GM19023 (cell line): ENCODE data around the gene DDR1.

Experiments
- ATAC-seq: cut with Tn5 transposase; IDR thresholded peaks from one replicate; pipeline ENCODE4 v1.9.1; 2021; ENCODE audit warnings: mild to moderate bottlenecking, moderate library complexity; ENCODE audit not compliant: unreplicated experiment

DDR1 gene

DNA sequence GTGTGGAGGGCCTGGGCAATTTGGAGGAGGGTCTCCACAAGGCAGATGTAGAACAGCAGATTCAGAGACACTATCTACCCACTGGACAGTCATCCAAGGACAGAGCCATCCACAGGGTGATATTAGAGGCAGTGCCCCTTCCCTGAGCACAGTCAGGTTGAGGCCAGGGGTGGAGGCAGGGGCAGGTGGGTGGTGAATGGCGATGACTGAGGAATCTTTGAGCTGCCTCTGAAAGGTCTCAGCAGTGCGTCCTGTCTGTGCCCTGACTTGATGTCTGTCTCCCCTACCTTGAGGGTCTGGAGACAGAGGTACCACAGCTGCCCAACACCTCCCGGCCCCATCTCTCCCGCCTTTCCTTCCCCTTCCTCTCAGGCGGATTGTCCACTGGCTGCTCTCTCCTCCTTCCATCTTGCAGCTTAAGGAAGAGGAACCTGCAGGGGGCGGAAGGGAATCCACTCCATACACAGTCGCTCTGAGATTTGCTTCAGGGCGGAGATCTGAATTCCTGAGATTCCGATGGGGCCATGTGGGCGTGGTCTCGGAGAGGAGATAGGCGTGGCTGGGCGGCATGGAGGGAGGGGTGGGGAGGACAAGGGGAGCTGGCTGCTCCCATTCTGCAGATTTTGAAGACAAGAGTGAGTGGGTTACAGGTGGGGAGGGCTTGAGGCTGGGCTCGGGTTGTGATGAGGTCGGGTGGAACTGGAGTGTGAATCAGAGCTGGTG lies 58.2 kb downstream of the DDR1 start:
- ATAC-seq, result no peak

DNA sequence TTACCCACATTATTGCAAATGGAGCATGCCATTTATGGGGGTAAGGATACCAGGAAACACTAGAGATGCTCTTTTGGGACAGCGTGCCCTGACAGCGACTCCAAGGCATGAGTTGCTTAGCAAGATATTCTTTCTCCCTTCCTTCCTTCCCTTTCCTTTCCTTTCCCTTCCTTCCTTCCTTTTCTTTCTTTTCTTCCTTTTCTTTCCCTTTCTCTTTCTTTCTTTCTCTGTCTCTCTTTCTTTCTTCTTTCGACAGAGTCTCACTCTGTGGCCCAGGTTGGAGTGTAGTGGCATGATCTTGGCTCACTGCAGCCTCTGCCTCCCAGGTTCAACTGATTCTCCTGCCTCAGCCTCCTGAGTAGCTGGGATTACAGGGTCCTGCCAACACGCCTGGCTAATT lies 59.7 kb downstream of the DDR1 start:
- no peak for ATAC-seq

DNA sequence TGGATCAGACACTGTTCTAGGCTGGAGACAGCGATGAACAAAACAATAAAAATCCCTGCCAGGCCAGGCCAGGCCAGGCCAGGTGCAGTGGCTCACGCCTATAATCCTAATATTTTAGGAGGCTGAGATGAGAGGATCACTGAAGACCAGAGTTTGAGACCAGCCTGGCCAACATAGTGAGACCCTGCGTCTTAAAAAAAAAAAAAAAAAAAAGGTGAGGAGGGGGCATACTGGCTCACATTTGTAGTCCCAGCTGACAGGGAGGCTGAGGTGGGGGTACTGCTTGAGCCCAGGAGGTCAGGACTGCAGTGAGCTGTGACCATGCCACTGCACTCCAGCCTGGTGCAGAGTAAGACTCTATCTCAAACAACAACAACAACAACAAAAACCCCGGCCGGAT lies 61.0 kb downstream of the DDR1 start:
- no peak for ATAC-seq

DNA sequence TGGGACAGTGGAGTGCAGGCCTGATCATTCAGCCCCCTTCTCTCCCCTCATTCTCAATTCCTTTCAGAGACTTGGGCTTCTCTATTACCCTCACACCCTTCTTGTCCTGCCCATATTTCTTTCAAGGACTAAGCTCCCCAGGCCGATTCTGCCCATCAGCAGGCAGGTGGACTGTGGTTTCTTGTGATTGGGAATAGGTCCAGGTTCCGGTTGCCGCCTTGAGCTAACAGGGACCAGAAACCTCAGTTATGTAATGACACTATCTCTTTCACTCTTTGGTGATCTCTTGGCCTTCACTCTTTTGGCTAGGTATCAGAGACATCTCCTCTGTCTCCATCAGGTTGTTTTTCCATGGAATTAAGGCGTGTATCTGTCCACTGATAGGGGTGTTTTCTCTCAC lies 62.9 kb downstream of the DDR1 start:
- ATAC-seq, result no peak

DNA sequence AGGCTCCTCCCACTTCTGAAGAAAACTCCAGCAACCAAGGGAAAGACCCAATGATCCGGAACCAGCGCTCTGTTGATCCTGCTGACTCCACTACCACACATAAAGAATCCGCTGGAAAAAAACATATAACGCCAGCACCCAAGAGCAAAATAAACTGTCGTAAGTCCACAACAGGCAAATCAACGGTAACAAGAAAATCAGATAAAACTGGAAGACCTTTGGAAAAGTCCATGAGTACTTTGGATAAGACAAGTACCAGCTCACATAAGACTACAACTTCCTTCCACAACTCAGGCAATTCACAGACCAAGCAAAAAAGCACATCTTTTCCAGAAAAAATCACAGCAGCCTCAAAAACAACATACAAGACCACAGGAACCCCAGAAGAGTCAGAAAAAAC lies 64.5 kb downstream of the DDR1 start:
- ATAC-seq, result no peak
